HEK293 (cell line): Measurements from ENCODE around the gene PLCL1.

Experiments
- CTCF ChIA-PET: fragments of 350-600 bp; formaldehyde crosslinking; extraction: SDS; loops from one replicate; lab custom pipeline; 2021; ENCODE audit warnings: antibody characterized with exemption; lab: Yijun Ruan, JAX
- POLR2A ChIA-PET: fragments of 300-600 bp; formaldehyde crosslinking; extraction: SDS; loops from one replicate; lab custom pipeline; 2020; ENCODE audit warnings: antibody characterized with exemption, inconsistent platforms; lab: Yijun Ruan, JAX
- H3K27ac ChIP-seq: fragments of 200-500 bp; sonication (Bioruptor generic); 2 replicates; pipeline ENCODE4 v1.5.1; 2014; ENCODE audit warnings: low read depth, low read length, control low read depth, inconsistent platforms; ENCODE audit errors: extremely low read depth
- H3K36me3 ChIP-seq, 2 experiments: fragments of 200-500 bp in 1 of 2; sonication (Bioruptor generic) in 1 of 2; 1 replicate in 1 of 2; 2 replicates in 1 of 2; pipeline ENCODE4 v1.5.1; 2014 to 2017; ENCODE audit warnings: inconsistent platforms in 2 of 2, low read length in 2 of 2; ENCODE audit not compliant: control insufficient read depth in 2 of 2, insufficient read depth in 1 of 2
- H3K4me1 ChIP-seq: fragments of 200-500 bp; sonication (Bioruptor generic); 2 replicates; pipeline ENCODE4 v1.5.1; 2014; ENCODE audit warnings: mild to moderate bottlenecking, low read length, inconsistent platforms; ENCODE audit not compliant: control insufficient read depth, insufficient read depth
- H3K4me3 ChIP-seq: 2 replicates; pipeline ENCODE4 v1.5.1; 2011; ENCODE audit warnings: low read depth, mild to moderate bottlenecking, control low read depth, low read length, moderate library complexity
- H3K9me3 ChIP-seq: fragments of 200-500 bp; sonication (Bioruptor generic); 2 replicates; pipeline ENCODE4 v1.5.1; 2014; ENCODE audit warnings: low read depth, low read length, inconsistent platforms; ENCODE audit not compliant: control insufficient read depth, insufficient read depth
- BCL6B ChIP-seq: fragments of 450-650 bp; formaldehyde crosslinking; IDR thresholded peaks from 2 replicates; pipeline ENCODE4 v1.5.1; 2017; ENCODE audit warnings: missing biosample characterization, missing genetic modification characterization
- GLI4 ChIP-seq: fragments of 450-650 bp; formaldehyde crosslinking; IDR thresholded peaks from 2 replicates; pipeline ENCODE4 v1.5.1; 2016; ENCODE audit warnings: missing biosample characterization, missing genetic modification characterization
- KLF9 ChIP-seq: fragments of 450-650 bp; formaldehyde crosslinking; IDR thresholded peaks from 2 replicates; pipeline ENCODE4 v1.5.1; 2016; ENCODE audit warnings: missing biosample characterization, missing genetic modification characterization, low read depth
- PRDM10 ChIP-seq: fragments of 450-650 bp; formaldehyde crosslinking; IDR thresholded peaks from 2 replicates; pipeline ENCODE4 v1.5.1; 2016; ENCODE audit warnings: missing biosample characterization, missing genetic modification characterization
- REPIN1 ChIP-seq: fragments of 450-650 bp; formaldehyde crosslinking; IDR thresholded peaks from 2 replicates; pipeline ENCODE4 v1.5.1; 2017; ENCODE audit warnings: missing biosample characterization, missing genetic modification characterization, low read depth
- SP2 ChIP-seq: fragments of 450-650 bp; formaldehyde crosslinking; IDR thresholded peaks from 2 replicates; pipeline ENCODE4 v1.5.1; 2016; ENCODE audit warnings: missing biosample characterization, missing genetic modification characterization
- YY2 ChIP-seq: fragments of 450-650 bp; formaldehyde crosslinking; IDR thresholded peaks from 2 replicates; pipeline ENCODE4 v1.5.1; 2016; ENCODE audit warnings: missing biosample characterization, missing genetic modification characterization
- ZEB2 ChIP-seq: fragments of 450-650 bp; formaldehyde crosslinking; IDR thresholded peaks from 2 replicates; pipeline ENCODE4 v1.5.1; 2016; ENCODE audit warnings: missing biosample characterization, missing genetic modification characterization
- ZFP3 ChIP-seq: fragments of 450-650 bp; formaldehyde crosslinking; IDR thresholded peaks from 2 replicates; pipeline ENCODE4 v1.5.1; 2016; ENCODE audit warnings: low read depth, missing biosample characterization, missing genetic modification characterization
- ZNF133 ChIP-seq: fragments of 450-650 bp; formaldehyde crosslinking; IDR thresholded peaks from 2 replicates; pipeline ENCODE4 v1.5.1; 2016; ENCODE audit warnings: missing biosample characterization, missing genetic modification characterization
- ZNF140 ChIP-seq: fragments of 450-650 bp; formaldehyde crosslinking; IDR thresholded peaks from 2 replicates; pipeline ENCODE4 v1.5.1; 2016; ENCODE audit warnings: missing biosample characterization, missing genetic modification characterization
- ZNF184 ChIP-seq: fragments of 450-650 bp; IDR thresholded peaks from 2 replicates; pipeline ENCODE4 v1.5.1; 2018; ENCODE audit warnings: missing biosample characterization, mild to moderate bottlenecking, missing genetic modification characterization
- ZNF341 ChIP-seq: fragments of 450-650 bp; formaldehyde crosslinking; IDR thresholded peaks from 2 replicates; pipeline ENCODE4; 2016; ENCODE audit warnings: low read depth, missing biosample characterization, missing genetic modification characterization
- ZNF521 ChIP-seq: fragments of 450-650 bp; formaldehyde crosslinking; IDR thresholded peaks from 2 replicates; pipeline ENCODE4 v1.5.1; 2017; ENCODE audit warnings: missing biosample characterization, mild to moderate bottlenecking, missing genetic modification characterization
- ZNF529 ChIP-seq: fragments of 450-650 bp; formaldehyde crosslinking; IDR thresholded peaks from 2 replicates; pipeline ENCODE4 v1.5.1; 2017; ENCODE audit warnings: missing genetic modification characterization, missing biosample characterization; ENCODE audit not compliant: insufficient replicate concordance
- ZNF555 ChIP-seq: fragments of 450-650 bp; formaldehyde crosslinking; conservative IDR thresholded peaks from 2 replicates; pipeline ENCODE4 v1.5.1; 2017; ENCODE audit warnings: missing biosample characterization, mild to moderate bottlenecking, missing genetic modification characterization, inconsistent platforms
- ZNF600 ChIP-seq: fragments of 450-650 bp; formaldehyde crosslinking; IDR thresholded peaks from 2 replicates; pipeline ENCODE4 v1.5.1; 2016; ENCODE audit warnings: missing biosample characterization, missing genetic modification characterization
- ZNF707 ChIP-seq: fragments of 450-650 bp; formaldehyde crosslinking; IDR thresholded peaks from 2 replicates; pipeline ENCODE4 v1.5.1; 2016; ENCODE audit warnings: missing biosample characterization, missing genetic modification characterization
- ZNF791 ChIP-seq: fragments of 450-650 bp; formaldehyde crosslinking; IDR thresholded peaks from 2 replicates; pipeline ENCODE4 v1.5.1; 2016; ENCODE audit warnings: missing biosample characterization, missing genetic modification characterization
- ZNF843 ChIP-seq: fragments of 450-650 bp; formaldehyde crosslinking; IDR thresholded peaks from 2 replicates; pipeline ENCODE4 v1.5.1; 2016; ENCODE audit warnings: missing biosample characterization, missing genetic modification characterization
- TF ChIP-seq, protein P1 (sequence below): fragments of 450-650 bp; formaldehyde crosslinking; IDR thresholded peaks from 2 replicates; pipeline ENCODE4 v1.5.1; 2016; ENCODE audit warnings: missing biosample characterization, missing genetic modification characterization
- TF ChIP-seq, protein P2 (sequence below): fragments of 450-650 bp; formaldehyde crosslinking; IDR thresholded peaks from 2 replicates; pipeline ENCODE4 v1.5.1; 2016; ENCODE audit warnings: missing biosample characterization, missing genetic modification characterization

The PLCL1 gene

GRCh38 chr2:197793456-197793855 is 10.9 kb upstream of the PLCL1 start (continued):
- TF ChIP-seq PRDM10 = no peak
- no peak for TF ChIP-seq REPIN1 (tag by site-specific recombination)

DNA sequence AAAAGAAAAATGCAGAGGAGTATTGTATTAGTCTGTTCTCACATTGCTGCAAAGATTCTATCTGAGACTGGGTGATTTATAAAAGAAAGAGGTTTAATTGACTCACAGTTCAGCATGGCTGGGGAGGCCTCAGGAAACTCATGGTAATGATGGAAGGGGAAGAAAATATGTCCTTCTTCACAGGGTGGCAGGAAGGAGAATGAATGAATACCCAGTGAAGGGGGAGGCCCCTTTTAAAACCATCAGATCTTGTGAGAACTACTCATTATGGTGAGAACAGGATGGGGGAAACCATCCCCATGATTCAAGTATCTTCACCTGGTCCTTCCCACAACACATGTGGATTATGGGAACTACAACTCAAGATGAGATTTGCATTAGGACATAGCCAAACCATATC is 9.1 kb upstream of the PLCL1 start:
- H3K9me3 ChIP-seq = no peaks in the 10 kb centered on the region
- ChIA-PET POLR2A (no interaction called here), CTCF (interaction anchor here (0.7 to 1.2 kb wide), 2 partner anchors 18 to 42 kb away, joined by 3 read pairs; no protein-coding TSS in a partner anchor)
- no peak overlapping the region for H3K4me3 ChIP-seq
- no peaks in the 10 kb centered on the region for H3K4me1 ChIP-seq
- no peak overlapping the region for H3K27ac ChIP-seq
- no peak for TF ChIP-seq ZNF529
- no peak for TF ChIP-seq ZNF140 (tag by site-specific recombination)
- no peak for TF ChIP-seq ZNF707 (tag by site-specific recombination)
- TF ChIP-seq ZNF791 (tag by site-specific recombination) = no peak
- no peak for TF ChIP-seq ZFP3
- TF ChIP-seq ZNF521 (tag by site-specific recombination) = no peak
- TF ChIP-seq ZNF341 (tag by site-specific recombination) = no peak
- TF ChIP-seq ZNF843 (tag by site-specific recombination) = no peak
- no peak for TF ChIP-seq ZNF555 (tag by site-specific recombination)
- TF ChIP-seq ZNF600 (tag by site-specific recombination) = no peak
- TF ChIP-seq, protein P1, sequence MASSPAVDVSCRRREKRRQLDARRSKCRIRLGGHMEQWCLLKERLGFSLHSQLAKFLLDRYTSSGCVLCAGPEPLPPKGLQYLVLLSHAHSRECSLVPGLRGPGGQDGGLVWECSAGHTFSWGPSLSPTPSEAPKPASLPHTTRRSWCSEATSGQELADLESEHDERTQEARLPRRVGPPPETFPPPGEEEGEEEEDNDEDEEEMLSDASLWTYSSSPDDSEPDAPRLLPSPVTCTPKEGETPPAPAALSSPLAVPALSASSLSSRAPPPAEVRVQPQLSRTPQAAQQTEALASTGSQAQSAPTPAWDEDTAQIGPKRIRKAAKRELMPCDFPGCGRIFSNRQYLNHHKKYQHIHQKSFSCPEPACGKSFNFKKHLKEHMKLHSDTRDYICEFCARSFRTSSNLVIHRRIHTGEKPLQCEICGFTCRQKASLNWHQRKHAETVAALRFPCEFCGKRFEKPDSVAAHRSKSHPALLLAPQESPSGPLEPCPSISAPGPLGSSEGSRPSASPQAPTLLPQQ (tag by site-specific recombination) = no peak
- TF ChIP-seq ZNF133 (tag by site-specific recombination) = no peak
- TF ChIP-seq, protein P2, sequence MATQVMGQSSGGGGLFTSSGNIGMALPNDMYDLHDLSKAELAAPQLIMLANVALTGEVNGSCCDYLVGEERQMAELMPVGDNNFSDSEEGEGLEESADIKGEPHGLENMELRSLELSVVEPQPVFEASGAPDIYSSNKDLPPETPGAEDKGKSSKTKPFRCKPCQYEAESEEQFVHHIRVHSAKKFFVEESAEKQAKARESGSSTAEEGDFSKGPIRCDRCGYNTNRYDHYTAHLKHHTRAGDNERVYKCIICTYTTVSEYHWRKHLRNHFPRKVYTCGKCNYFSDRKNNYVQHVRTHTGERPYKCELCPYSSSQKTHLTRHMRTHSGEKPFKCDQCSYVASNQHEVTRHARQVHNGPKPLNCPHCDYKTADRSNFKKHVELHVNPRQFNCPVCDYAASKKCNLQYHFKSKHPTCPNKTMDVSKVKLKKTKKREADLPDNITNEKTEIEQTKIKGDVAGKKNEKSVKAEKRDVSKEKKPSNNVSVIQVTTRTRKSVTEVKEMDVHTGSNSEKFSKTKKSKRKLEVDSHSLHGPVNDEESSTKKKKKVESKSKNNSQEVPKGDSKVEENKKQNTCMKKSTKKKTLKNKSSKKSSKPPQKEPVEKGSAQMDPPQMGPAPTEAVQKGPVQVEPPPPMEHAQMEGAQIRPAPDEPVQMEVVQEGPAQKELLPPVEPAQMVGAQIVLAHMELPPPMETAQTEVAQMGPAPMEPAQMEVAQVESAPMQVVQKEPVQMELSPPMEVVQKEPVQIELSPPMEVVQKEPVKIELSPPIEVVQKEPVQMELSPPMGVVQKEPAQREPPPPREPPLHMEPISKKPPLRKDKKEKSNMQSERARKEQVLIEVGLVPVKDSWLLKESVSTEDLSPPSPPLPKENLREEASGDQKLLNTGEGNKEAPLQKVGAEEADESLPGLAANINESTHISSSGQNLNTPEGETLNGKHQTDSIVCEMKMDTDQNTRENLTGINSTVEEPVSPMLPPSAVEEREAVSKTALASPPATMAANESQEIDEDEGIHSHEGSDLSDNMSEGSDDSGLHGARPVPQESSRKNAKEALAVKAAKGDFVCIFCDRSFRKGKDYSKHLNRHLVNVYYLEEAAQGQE = no peak
- TF ChIP-seq BCL6B (tag by site-specific recombination) = no peak
- no peak for TF ChIP-seq GLI4 (tag by site-specific recombination)
- no peak for TF ChIP-seq ZEB2
- TF ChIP-seq KLF9 (tag by site-specific recombination) = no peak
- no peak for TF ChIP-seq SP2
- TF ChIP-seq ZNF184 (tag by site-specific recombination) = no peak
- no peak for TF ChIP-seq YY2
- no peaks in the 10 kb centered on the region for H3K36me3 ChIP-seq
